HL-60 (cell line): Measurements from ENCODE around the gene KSR1.

Source experiments
- CTCF ChIP-seq: IDR thresholded peaks from one replicate; pipeline ENCODE4 v1.5.1; 2011; ENCODE audit warnings: low read length, control low read depth, inconsistent platforms; ENCODE audit not compliant: insufficient read depth
- GABPA ChIP-seq: IDR thresholded peaks from 2 replicates; pipeline ENCODE4 v1.6.1; 2012; ENCODE audit warnings: low read depth
- POLR2AphosphoS5 ChIP-seq: IDR thresholded peaks from 2 replicates; pipeline ENCODE4 v1.6.1; 2012; ENCODE audit warnings: low read depth
- TF ChIP-seq, protein P1 (sequence below): IDR thresholded peaks from 2 replicates; pipeline ENCODE4 v1.6.1; 2012; ENCODE audit warnings: low read depth; ENCODE audit not compliant: insufficient replicate concordance

GRCh38 chr17:27438348-27438998 lies 17.8 kb upstream of the KSR1 start:
- TF ChIP-seq, protein P1, sequence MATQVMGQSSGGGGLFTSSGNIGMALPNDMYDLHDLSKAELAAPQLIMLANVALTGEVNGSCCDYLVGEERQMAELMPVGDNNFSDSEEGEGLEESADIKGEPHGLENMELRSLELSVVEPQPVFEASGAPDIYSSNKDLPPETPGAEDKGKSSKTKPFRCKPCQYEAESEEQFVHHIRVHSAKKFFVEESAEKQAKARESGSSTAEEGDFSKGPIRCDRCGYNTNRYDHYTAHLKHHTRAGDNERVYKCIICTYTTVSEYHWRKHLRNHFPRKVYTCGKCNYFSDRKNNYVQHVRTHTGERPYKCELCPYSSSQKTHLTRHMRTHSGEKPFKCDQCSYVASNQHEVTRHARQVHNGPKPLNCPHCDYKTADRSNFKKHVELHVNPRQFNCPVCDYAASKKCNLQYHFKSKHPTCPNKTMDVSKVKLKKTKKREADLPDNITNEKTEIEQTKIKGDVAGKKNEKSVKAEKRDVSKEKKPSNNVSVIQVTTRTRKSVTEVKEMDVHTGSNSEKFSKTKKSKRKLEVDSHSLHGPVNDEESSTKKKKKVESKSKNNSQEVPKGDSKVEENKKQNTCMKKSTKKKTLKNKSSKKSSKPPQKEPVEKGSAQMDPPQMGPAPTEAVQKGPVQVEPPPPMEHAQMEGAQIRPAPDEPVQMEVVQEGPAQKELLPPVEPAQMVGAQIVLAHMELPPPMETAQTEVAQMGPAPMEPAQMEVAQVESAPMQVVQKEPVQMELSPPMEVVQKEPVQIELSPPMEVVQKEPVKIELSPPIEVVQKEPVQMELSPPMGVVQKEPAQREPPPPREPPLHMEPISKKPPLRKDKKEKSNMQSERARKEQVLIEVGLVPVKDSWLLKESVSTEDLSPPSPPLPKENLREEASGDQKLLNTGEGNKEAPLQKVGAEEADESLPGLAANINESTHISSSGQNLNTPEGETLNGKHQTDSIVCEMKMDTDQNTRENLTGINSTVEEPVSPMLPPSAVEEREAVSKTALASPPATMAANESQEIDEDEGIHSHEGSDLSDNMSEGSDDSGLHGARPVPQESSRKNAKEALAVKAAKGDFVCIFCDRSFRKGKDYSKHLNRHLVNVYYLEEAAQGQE = no peak
- TF ChIP-seq POLR2AphosphoS5 (no peak), CTCF (no peak), GABPA (no peak)
